AG04450 (cell line): Measurements from ENCODE around the gene ZFAND6. TPM values are rescaled to one million over a fixed set of nuclear protein-coding genes. Genes with fewer than 3 reads are reported as not detected.

ENCODE experiments used
- CTCF ChIA-PET: fragments of 300-600, 350-600 bp; formaldehyde crosslinking; extraction: SDS; loops from one replicate; lab custom pipeline; 2022; ENCODE audit warnings: antibody characterized with exemption, inconsistent platforms; lab: Charles Lee
- POLR2A ChIA-PET: fragments of 350-600 bp; formaldehyde crosslinking; extraction: SDS; loops from one replicate; lab custom pipeline; 2021; ENCODE audit warnings: antibody characterized with exemption, inconsistent platforms; lab: Yijun Ruan, JAX
- DNase-seq: peaks from one replicate; pipeline ENCODE4 v3.0.0-alpha.2; 2011; ENCODE audit warnings: low read depth, low spot score
- H3K27ac ChIP-seq: one replicate; pipeline ENCODE4 v1.5.1; 2012; ENCODE audit warnings: low read depth, low read length, control low read depth
- H3K27me3 ChIP-seq: one replicate; pipeline ENCODE4 v1.6.0; 2012; ENCODE audit warnings: low read length; ENCODE audit not compliant: control insufficient read depth, insufficient read depth
- H3K4me3 ChIP-seq: 2 replicates; pipeline ENCODE4 v1.5.1; 2011; ENCODE audit warnings: mild to moderate bottlenecking, low read depth, low read length, control low read depth
- H3K9me3 ChIP-seq: 2 replicates; pipeline ENCODE4 v1.5.1; 2012; ENCODE audit warnings: low read length; ENCODE audit not compliant: control insufficient read depth, insufficient read depth
- polyA plus RNA-seq: library from polyadenylated mRNA; depleted of rRNA; stranded (reverse); fragments of >200 nt; gene quantifications from 2 replicates; pipeline ENCODE4 v1.2.3, GENCODE V29; 2011
- TF ChIP-seq, protein P1 (sequence below): IDR thresholded peaks from 2 replicates; pipeline ENCODE4 v1.5.1; 2011; ENCODE audit warnings: low read depth, low read length, control low read depth, inconsistent platforms

ZFAND6 gene
- polyA plus RNA-seq, 1 experiment: 166 TPM

DNA sequence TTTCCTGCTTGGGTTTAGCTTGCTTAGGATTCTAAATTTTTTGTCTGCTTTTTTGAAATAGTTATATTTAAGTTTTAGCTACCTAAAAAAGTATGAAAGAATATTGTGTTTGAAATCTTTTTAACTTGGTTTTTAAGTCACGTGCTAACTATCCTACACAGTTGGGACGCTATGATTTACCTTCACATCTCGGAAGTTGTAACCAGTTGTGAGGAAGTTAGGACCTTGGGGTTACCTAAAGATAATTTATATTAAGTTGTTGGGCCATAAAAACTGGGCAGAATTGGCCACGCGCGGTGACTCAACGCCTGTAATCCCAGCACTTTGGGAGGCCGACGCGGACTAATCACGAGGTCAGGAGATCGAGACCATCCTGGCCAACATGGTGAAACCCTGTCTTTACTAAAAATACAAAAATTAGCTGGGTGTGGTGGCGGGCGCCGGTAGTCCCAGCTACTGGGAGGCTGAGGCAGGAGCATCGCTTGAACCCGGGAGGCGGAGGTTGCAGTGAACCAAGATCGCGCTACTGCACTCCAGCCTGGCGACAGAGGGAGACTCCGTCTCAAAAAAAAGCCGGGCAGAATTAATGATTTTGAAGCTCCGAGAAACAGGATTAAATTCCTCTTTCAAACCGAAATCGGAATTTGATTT is 1.0 kb downstream of the ZFAND6 start:
- CTCF ChIA-PET: interaction anchor here (0.6 to 1.5 kb wide), 3 partner anchors 75 to 97 kb away, joined by 3 to 5 read pairs (median 3); no protein-coding TSS in a partner anchor
- POLR2A ChIA-PET: interaction anchor here (0.5 to 1.3 kb wide), 8 partner anchors 12 to 919 kb away, joined by 3 to 4 read pairs (median 3); no protein-coding TSS in a partner anchor
- H3K27ac ChIP-seq: peak overlapping the region; percentile 82
- TF ChIP-seq, protein P1, sequence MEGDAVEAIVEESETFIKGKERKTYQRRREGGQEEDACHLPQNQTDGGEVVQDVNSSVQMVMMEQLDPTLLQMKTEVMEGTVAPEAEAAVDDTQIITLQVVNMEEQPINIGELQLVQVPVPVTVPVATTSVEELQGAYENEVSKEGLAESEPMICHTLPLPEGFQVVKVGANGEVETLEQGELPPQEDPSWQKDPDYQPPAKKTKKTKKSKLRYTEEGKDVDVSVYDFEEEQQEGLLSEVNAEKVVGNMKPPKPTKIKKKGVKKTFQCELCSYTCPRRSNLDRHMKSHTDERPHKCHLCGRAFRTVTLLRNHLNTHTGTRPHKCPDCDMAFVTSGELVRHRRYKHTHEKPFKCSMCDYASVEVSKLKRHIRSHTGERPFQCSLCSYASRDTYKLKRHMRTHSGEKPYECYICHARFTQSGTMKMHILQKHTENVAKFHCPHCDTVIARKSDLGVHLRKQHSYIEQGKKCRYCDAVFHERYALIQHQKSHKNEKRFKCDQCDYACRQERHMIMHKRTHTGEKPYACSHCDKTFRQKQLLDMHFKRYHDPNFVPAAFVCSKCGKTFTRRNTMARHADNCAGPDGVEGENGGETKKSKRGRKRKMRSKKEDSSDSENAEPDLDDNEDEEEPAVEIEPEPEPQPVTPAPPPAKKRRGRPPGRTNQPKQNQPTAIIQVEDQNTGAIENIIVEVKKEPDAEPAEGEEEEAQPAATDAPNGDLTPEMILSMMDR: peak; percentile 19; the same call in 1 of the 2 replicates
- H3K9me3 ChIP-seq: no peaks in the 10 kb centered on the region; the same call in 1 of the 2 replicates
- no peak for DNase-seq
- peak overlapping the region; percentile 70 for H3K4me3 ChIP-seq
- H3K27me3 ChIP-seq: peaks cover 15% of the 10 kb centered on the region

DNA sequence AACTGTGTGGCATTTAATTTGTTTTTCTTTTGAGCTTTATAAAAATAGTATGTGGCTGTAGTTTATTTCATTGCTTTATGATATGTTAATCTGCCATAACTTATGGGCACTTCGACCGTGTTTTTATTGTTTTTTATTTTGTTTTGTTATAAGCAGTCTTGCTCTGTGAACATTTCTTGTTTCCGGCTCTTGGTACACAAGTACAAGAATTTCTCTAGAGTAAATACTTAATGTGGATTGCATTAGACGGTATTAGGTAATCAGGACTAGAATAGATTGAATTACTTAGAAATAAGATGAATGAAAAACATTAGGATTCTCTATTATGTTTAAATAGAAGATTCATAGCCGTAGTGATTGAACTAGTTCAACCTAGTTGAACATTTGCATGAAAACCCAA is 2.1 kb downstream of the ZFAND6 start:
- no peaks in the 10 kb centered on the region; the same call in 1 of the 2 replicates for H3K9me3 ChIP-seq
- CTCF ChIA-PET: interaction anchor here (1.1 kb wide), 1 partner anchor 74 kb away, joined by 3 read pairs; no protein-coding TSS in a partner anchor
- TF ChIP-seq, protein P1: no peak
- peaks cover 13% of the 10 kb centered on the region for H3K27me3 ChIP-seq
- H3K27ac ChIP-seq: no peak overlapping the region
- no peak for DNase-seq
- H3K4me3 ChIP-seq: peak overlapping the region; percentile 70
- POLR2A ChIA-PET: no interaction called here

DNA sequence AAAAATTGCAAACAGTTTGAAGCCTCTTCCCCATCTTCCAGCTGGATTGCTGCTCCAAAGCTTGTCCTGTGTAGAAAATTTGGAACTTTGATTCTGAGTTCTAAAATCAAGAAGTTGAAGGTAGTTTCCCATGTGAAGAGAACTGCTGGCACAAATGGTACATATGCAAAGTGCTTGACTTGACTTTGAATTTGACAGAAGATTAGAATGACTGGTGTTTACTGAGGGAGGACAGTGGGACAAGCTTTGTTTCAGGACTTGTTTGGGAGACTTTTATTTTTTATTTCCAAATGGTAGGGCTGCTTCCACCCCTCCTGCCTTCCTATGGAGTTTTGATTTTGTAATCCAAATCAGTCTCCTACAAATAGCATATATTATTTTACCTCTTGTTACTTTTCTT is 7.4 kb downstream of the ZFAND6 start:
- TF ChIP-seq, protein P1: no peak
- no peak for DNase-seq
- CTCF ChIA-PET: no interaction called here
- no peaks in the 10 kb centered on the region for H3K9me3 ChIP-seq
- no peak overlapping the region for H3K4me3 ChIP-seq
- POLR2A ChIA-PET: no interaction called here
- no peaks in the 10 kb centered on the region for H3K27me3 ChIP-seq
- no peak overlapping the region for H3K27ac ChIP-seq

DNA sequence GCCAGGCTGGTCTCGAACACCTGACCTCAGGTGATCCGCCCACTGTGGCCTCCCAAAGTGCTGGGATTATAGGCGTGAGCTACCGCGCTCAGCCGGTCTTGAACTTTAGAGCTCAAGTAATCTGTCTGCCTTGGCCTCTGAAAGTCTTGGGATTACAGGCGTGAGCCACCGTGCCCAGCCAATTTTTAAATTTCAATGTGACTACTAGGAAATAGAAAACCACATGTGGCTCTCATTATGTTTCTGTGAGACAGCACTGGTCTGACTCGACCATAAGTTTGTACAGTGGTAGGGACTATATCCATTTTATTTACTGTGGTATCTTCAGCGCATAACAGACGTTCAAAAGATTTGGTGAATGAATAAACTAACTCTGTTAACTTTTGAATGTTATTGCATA is 9.1 kb downstream of the ZFAND6 start:
- ChIA-PET POLR2A (no interaction called here), CTCF (no interaction called here)
- TF ChIP-seq, protein P1: no peak
- no peaks in the 10 kb centered on the region for H3K27me3 ChIP-seq
- no peak for DNase-seq
- no peak overlapping the region for H3K4me3 ChIP-seq
- no peak overlapping the region for H3K27ac ChIP-seq
- no peaks in the 10 kb centered on the region for H3K9me3 ChIP-seq

DNA sequence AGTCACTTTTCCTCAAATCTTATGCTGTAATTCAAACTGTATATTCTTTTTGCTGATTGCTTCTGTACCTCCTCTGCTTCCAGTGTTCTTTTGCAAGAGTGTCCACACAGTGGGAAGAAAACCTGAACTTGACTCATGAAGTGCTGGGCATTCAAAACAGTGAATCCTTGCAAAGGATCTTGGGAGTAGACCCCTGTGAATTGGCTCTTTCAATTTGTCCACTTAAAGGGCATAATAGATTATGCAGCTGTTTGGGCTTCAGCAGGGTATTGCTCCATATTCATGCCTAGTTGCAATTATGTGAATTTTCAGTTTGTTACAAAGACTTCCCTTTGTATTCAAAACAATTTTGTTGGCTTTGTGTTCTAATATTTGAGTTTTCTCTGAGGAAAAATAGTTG is 11.4 kb downstream of the ZFAND6 start:
- CTCF ChIA-PET: interaction anchor here (1.0 kb wide), 1 partner anchor 120 kb away, joined by 3 read pairs; no protein-coding TSS in a partner anchor
- Histone ChIP-seq H3K27ac (no peak overlapping the region), H3K4me3 (no peak overlapping the region), H3K9me3 (no peaks in the 10 kb centered on the region), H3K27me3 (no peaks in the 10 kb centered on the region)
- POLR2A ChIA-PET: no interaction called here
- TF ChIP-seq, protein P1: no peak
- DNase-seq: no peak
